H9 (cell line): ENCODE results near the gene OR5D16. TPM values are rescaled to one million over a fixed set of nuclear protein-coding genes. Genes with fewer than 3 reads are reported as not detected.

Experiments used
- DNase-seq: peaks from one replicate; pipeline ENCODE4 v3.0.0-alpha.2; 2017
- H2AFZ ChIP-seq: one replicate; pipeline ENCODE4 v1.6.1; 2013; ENCODE audit warnings: mild to moderate bottlenecking, low read length, control low read depth, moderate library complexity
- H2AK5ac ChIP-seq: 2 replicates; pipeline ENCODE4 v1.6.1; 2013; ENCODE audit warnings: low read length, control low read depth, mixed read lengths; ENCODE audit not compliant: insufficient read length
- H2BK120ac ChIP-seq: one replicate; pipeline ENCODE4 v1.6.1; 2013; ENCODE audit warnings: low read depth, mild to moderate bottlenecking, low read length, control low read depth, inconsistent platforms; ENCODE audit not compliant: poor library complexity, severe bottlenecking
- H2BK12ac ChIP-seq: 2 replicates; pipeline ENCODE4 v1.6.1; 2013; ENCODE audit warnings: low read length, control low read depth, mixed read lengths, low read depth; ENCODE audit not compliant: insufficient read length
- H2BK15ac ChIP-seq: 2 replicates; pipeline ENCODE4 v1.6.1; 2013; ENCODE audit warnings: low read depth, low read length, control low read depth
- H2BK20ac ChIP-seq: one replicate; pipeline ENCODE4 v1.6.1; 2013; ENCODE audit warnings: low read depth, mild to moderate bottlenecking, low read length, control low read depth, inconsistent platforms; ENCODE audit not compliant: poor library complexity, severe bottlenecking
- H2BK5ac ChIP-seq: 2 replicates; pipeline ENCODE4 v1.6.1; 2013; ENCODE audit warnings: low read length, control low read depth, mixed read lengths; ENCODE audit not compliant: insufficient read length
- H3K14ac ChIP-seq: 2 replicates; pipeline ENCODE4 v1.6.1; 2013; ENCODE audit warnings: low read length, control low read depth; ENCODE audit not compliant: insufficient read depth
- H3K18ac ChIP-seq: 2 replicates; pipeline ENCODE4 v1.6.1; 2013; ENCODE audit warnings: low read depth, mild to moderate bottlenecking, mixed read lengths, low read length, control low read depth; ENCODE audit not compliant: insufficient read length
- H3K23ac ChIP-seq: 2 replicates; pipeline ENCODE4 v1.6.1; 2013; ENCODE audit warnings: low read length, control low read depth, mixed read lengths, low read depth; ENCODE audit not compliant: insufficient read length
- H3K23me2 ChIP-seq: 2 replicates; pipeline ENCODE4 v1.6.1; 2013; ENCODE audit warnings: low read depth, mild to moderate bottlenecking, mixed read lengths, low read length, control low read depth; ENCODE audit not compliant: insufficient read length, poor library complexity, severe bottlenecking
- H3K27ac ChIP-seq: 2 replicates; pipeline ENCODE4 v1.5.1; 2013; ENCODE audit warnings: low read length, control low read depth, mixed read lengths, low read depth; ENCODE audit not compliant: insufficient read length
- H3K27me3 ChIP-seq: 2 replicates; pipeline ENCODE4 v1.6.1; 2013; ENCODE audit warnings: low read length, control low read depth, inconsistent platforms; ENCODE audit not compliant: insufficient read depth
- H3K4ac ChIP-seq: 2 replicates; pipeline ENCODE4 v1.6.1; 2013; ENCODE audit warnings: low read depth, mild to moderate bottlenecking, control low read depth, inconsistent platforms, low read length, moderate library complexity
- H3K4me1 ChIP-seq: 2 replicates; pipeline ENCODE4 v1.6.1; 2013; ENCODE audit warnings: low read length, control low read depth, inconsistent platforms; ENCODE audit not compliant: insufficient read depth
- H3K4me2 ChIP-seq: 2 replicates; pipeline ENCODE4 v1.6.1; 2013; ENCODE audit warnings: low read length, control low read depth, mixed read lengths; ENCODE audit not compliant: insufficient read length, insufficient read depth
- H3K56ac ChIP-seq: 2 replicates; pipeline ENCODE4 v1.6.1; 2013; ENCODE audit warnings: low read depth, mild to moderate bottlenecking, mixed read lengths, low read length, control low read depth; ENCODE audit not compliant: insufficient read length
- H3K79me1 ChIP-seq: 2 replicates; pipeline ENCODE4 v1.6.1; 2013; ENCODE audit warnings: low read depth, mild to moderate bottlenecking, moderate library complexity, low read length, control low read depth, inconsistent platforms; ENCODE audit not compliant: insufficient read depth, poor library complexity, severe bottlenecking
- H3K79me2 ChIP-seq: 2 replicates; pipeline ENCODE4 v1.6.1; 2013; ENCODE audit warnings: low read length, control low read depth, inconsistent platforms; ENCODE audit not compliant: insufficient read depth
- H3K9ac ChIP-seq: 2 replicates; pipeline ENCODE4 v1.6.1; 2013; ENCODE audit warnings: low read length, control low read depth, mixed read lengths; ENCODE audit not compliant: insufficient read length; ENCODE audit errors: extremely low read depth
- H3K9me3 ChIP-seq: one replicate; pipeline ENCODE4 v1.6.1; 2013; ENCODE audit warnings: low read depth, low read length, inconsistent platforms; ENCODE audit not compliant: control insufficient read depth
- H3T11ph ChIP-seq: one replicate; pipeline ENCODE4 v1.6.1; 2013; ENCODE audit warnings: mild to moderate bottlenecking, low read length, control low read depth, inconsistent platforms
- H4K20me1 ChIP-seq: one replicate; pipeline ENCODE4 v1.6.1; 2013; ENCODE audit not compliant: control insufficient read depth, insufficient read length, insufficient read depth
- H4K5ac ChIP-seq: 2 replicates; pipeline ENCODE4 v1.6.1; 2013; ENCODE audit warnings: low read depth, mild to moderate bottlenecking, mixed read lengths, low read length, control low read depth; ENCODE audit not compliant: insufficient read length
- H4K8ac ChIP-seq: replicated peaks from 2 replicates; pipeline ENCODE4 v1.6.1; 2013; ENCODE audit warnings: low read length, control low read depth, mixed read lengths, low read depth; ENCODE audit not compliant: insufficient read length
- H4K91ac ChIP-seq: 2 replicates; pipeline ENCODE4 v1.6.1; 2013; ENCODE audit warnings: low read depth, mild to moderate bottlenecking, moderate library complexity, mixed read lengths, low read length, control low read depth; ENCODE audit not compliant: insufficient read length
- H3K27ac Mint-ChIP-seq, 3 experiments: 2 replicates in 2 of 3; 3 replicates in 1 of 3; pipeline ENCODE4 v1.8.0; 2020 to 2021; ENCODE audit warnings: mixed read lengths in 3 of 3, mild to moderate bottlenecking in 1 of 3, moderate library complexity in 1 of 3
- H3K27me3 Mint-ChIP-seq: 2 replicates; pipeline ENCODE4 v1.8.0; 2021; ENCODE audit warnings: low read depth, mild to moderate bottlenecking, moderate library complexity, mixed read lengths
- H3K36me3 Mint-ChIP-seq, 3 experiments: 2 replicates in 2 of 3; 3 replicates in 1 of 3; pipeline ENCODE4 v1.8.0; 2020 to 2021; ENCODE audit warnings: low read depth in 3 of 3, mixed read lengths in 3 of 3; ENCODE audit not compliant: insufficient read depth in 1 of 3
- H3K4me1 Mint-ChIP-seq, 2 experiments: 2 replicates each; pipeline ENCODE4 v1.8.0; 2020; ENCODE audit warnings: mixed read lengths in 2 of 2
- H3K4me3 Mint-ChIP-seq, 2 experiments: 2 replicates in 1 of 2; 3 replicates in 1 of 2; pipeline ENCODE4 v1.8.0; 2020 to 2021; ENCODE audit warnings: mild to moderate bottlenecking in 2 of 2, mixed read lengths in 2 of 2, moderate library complexity in 1 of 2
- H3K9me3 Mint-ChIP-seq, 2 experiments: 2 replicates in 1 of 2; 3 replicates in 1 of 2; pipeline ENCODE4 v1.8.0; 2020; ENCODE audit warnings: mild to moderate bottlenecking in 2 of 2, mixed read lengths in 2 of 2, moderate library complexity in 1 of 2
- total RNA-seq: library from RNA; stranded (reverse); gene quantifications from 2 replicates; pipeline ENCODE4 v1.2.1, GENCODE V29; 2021
- TF ChIP-seq, protein P1 (sequence below): fragments of 200-600 bp; sonication (generic); conservative IDR thresholded peaks from 3 replicates; pipeline ENCODE4 v1.8.0; 2021; ENCODE audit warnings: antibody characterized with exemption, mild to moderate bottlenecking

Gene OR5D16
- total RNA-seq, 1 experiment from 2014 or later, result not detected

DNA sequence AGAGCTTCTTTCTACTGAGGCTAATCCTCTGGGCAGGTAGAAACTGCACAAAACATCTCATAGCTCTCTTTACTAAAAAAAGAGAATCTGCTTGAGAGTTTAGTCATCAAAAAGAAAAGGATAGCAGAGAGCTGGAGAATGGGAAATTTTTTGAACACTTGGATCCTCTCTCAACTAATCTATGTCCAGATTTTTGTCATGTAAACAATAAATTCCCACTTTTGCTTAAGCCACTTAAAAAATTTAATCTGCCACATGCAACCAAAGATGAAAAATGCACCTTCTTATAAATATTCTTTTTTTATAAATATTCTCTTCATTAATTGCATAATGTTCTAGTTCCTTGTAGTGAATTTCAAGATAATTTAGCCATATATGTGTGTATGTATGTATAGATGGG is 10.5 kb downstream of the OR5D16 start:
- H3K4me3 Mint-ChIP-seq, result no peak overlapping the region
- Histone ChIP-seq H2BK120ac (no peak overlapping the region), H3K9ac (no peak overlapping the region), H3K4me2 (no peak overlapping the region), H3K23ac (no peak overlapping the region), H3K23me2 (no peaks in the 10 kb centered on the region), H3K14ac (no peak overlapping the region), H3K79me1 (no peaks in the 10 kb centered on the region), H3K18ac (no peak overlapping the region), H2BK12ac (no peak overlapping the region), H2AFZ (no peak overlapping the region), H4K91ac (no peak overlapping the region), H3K4me1 (no peaks in the 10 kb centered on the region), H3T11ph (no peak overlapping the region), H3K4ac (no peak overlapping the region), H3K79me2 (no peaks in the 10 kb centered on the region), H2BK20ac (no peak overlapping the region), H3K27me3 (no peaks in the 10 kb centered on the region), H2BK15ac (no peak overlapping the region), H3K9me3 (peaks cover 56% of the 10 kb centered on the region), H2AK5ac (no peak overlapping the region), H4K8ac (no peak overlapping the region), H2BK5ac (no peak overlapping the region), H3K27ac (no peak overlapping the region), H3K56ac (no peak overlapping the region), H4K20me1 (no peaks in the 10 kb centered on the region), H4K5ac (no peak overlapping the region)
- peaks cover 2% of the 10 kb centered on the region; the same call in 1 of the 2 replicates for H3K27me3 Mint-ChIP-seq
- H3K9me3 Mint-ChIP-seq, result peaks cover 80 to 89% of the 10 kb centered on the region in 2 experiments
- no peaks in the 10 kb centered on the region for H3K4me1 Mint-ChIP-seq
- peaks cover 4 to 23% (median 5%) of the 10 kb centered on the region in 3 experiments; a peak in 5 of 7 replicates for H3K36me3 Mint-ChIP-seq
- TF ChIP-seq, protein P1, sequence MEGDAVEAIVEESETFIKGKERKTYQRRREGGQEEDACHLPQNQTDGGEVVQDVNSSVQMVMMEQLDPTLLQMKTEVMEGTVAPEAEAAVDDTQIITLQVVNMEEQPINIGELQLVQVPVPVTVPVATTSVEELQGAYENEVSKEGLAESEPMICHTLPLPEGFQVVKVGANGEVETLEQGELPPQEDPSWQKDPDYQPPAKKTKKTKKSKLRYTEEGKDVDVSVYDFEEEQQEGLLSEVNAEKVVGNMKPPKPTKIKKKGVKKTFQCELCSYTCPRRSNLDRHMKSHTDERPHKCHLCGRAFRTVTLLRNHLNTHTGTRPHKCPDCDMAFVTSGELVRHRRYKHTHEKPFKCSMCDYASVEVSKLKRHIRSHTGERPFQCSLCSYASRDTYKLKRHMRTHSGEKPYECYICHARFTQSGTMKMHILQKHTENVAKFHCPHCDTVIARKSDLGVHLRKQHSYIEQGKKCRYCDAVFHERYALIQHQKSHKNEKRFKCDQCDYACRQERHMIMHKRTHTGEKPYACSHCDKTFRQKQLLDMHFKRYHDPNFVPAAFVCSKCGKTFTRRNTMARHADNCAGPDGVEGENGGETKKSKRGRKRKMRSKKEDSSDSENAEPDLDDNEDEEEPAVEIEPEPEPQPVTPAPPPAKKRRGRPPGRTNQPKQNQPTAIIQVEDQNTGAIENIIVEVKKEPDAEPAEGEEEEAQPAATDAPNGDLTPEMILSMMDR, result no peak
- no peak for DNase-seq
- no peak overlapping the region for H3K27ac Mint-ChIP-seq
